ENCODE data around the gene KRT36. TPM values are rescaled to one million over a fixed set of nuclear protein-coding genes. Genes with fewer than 3 reads are reported as not detected.

KRT36 gene
- total and polyA plus RNA-seq, 2 of the 8 experiments (the other 6 are each of a cell fraction or from before 2014, with no cell fraction given), result not detected

DNA sequence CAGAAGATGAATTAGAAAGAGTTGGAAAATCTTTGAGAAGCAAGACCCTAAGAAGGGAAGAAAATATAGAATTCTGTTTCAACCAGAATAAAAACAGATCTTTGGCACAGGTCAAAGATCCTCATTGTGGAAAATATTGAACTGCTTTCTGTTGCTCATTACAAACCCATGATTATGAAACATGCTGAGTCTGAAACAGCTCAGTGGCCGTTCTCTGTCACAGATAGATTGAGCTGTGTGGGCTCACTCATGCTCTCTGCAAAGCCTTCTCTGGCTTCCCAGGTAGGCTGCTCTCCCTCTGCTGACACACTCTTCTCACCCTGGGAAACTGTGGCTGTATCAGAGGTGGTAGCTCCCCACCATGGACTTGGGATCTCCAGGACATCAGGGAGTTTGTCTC, 45.5 kb downstream of the KRT36 start:
- Histone ChIP-seq H3K9ac (replicated peaks in 1 of 4; ENCODE audit: extremely low read depth in 1 of 4, low read depth in 3 of 4, low read length in 3 of 4) (no peak overlapping the region; a peak in 1 of 7 replicates), H2BK5ac (ENCODE audit: low read depth, low read length) (no peak overlapping the region), H3K14ac (ENCODE audit: insufficient read length) (no peak overlapping the region), H3K23me2 (ENCODE audit: low read depth, low read length) (no peaks in the 10 kb centered on the region), H3K36me3 (ENCODE audit: control insufficient read depth in 2 of 4, insufficient read depth in 4 of 4, low read length in 3 of 4) (no peaks in the 10 kb centered on the region), H3K4ac (replicated peaks; ENCODE audit: insufficient read length, low read depth, low read length) (no peak overlapping the region), H2BK15ac (ENCODE audit: low read length) (no peak overlapping the region), H4K20me1 (replicated peaks in 1 of 2; ENCODE audit: control insufficient read depth in 1 of 2, insufficient read depth in 2 of 2, low read length in 2 of 2) (no peaks in the 10 kb centered on the region), H2AK5ac (ENCODE audit: low read depth, low read length) (no peak overlapping the region), H3K4me1 (replicated peaks in 1 of 4; ENCODE audit: control insufficient read depth in 3 of 4, insufficient read depth in 4 of 4, low read length in 3 of 4) (no peaks in the 10 kb centered on the region; a peak in 1 of 7 replicates), H3K4me2 (ENCODE audit: insufficient read depth in 1 of 2, low read depth in 2 of 2, low read length in 2 of 2) (no peak overlapping the region), H3K79me2 (ENCODE audit: control insufficient read depth in 1 of 2, insufficient read depth in 2 of 2, low read length in 2 of 2) (no peaks in the 10 kb centered on the region), H3K27ac (ENCODE audit: low read depth, low read length) (no peak overlapping the region), H4K91ac (replicated peaks; ENCODE audit: insufficient read length, low read length) (no peak overlapping the region), H2AFZ (ENCODE audit: low read length) (no peak overlapping the region), H3K9me3 (ENCODE audit: insufficient read depth in 2 of 2, low read depth in 1 of 2, low read length in 1 of 2) (no peaks in the 10 kb centered on the region; a peak in 1 of 4 replicates), H2BK12ac (ENCODE audit: low read depth, low read length) (no peak overlapping the region), H3K4me3 (ENCODE audit: extremely low read depth in 1 of 4, insufficient read depth in 2 of 4, low read depth in 3 of 4, low read length in 4 of 4) (no peak overlapping the region), H3K79me1 (ENCODE audit: low read depth, low read length) (no peaks in the 10 kb centered on the region), H4K5ac (ENCODE audit: insufficient read length, low read depth, low read length) (no peak overlapping the region), H3K23ac (ENCODE audit: insufficient read length) (no peak overlapping the region), H2BK120ac (replicated peaks; ENCODE audit: low read depth, low read length) (no peak overlapping the region), H3K56ac (replicated peaks; ENCODE audit: insufficient read length, low read depth, low read length) (no peak overlapping the region), H4K8ac (ENCODE audit: extremely low read depth, insufficient read depth, low read length) (no peak overlapping the region), H3K27me3 (replicated peaks in 1 of 4; ENCODE audit: control insufficient read depth in 3 of 4, extremely low read depth in 1 of 4, insufficient read depth in 3 of 4, low read length in 3 of 4) (no peaks in the 10 kb centered on the region; a peak in 1 of 7 replicates), H2BK20ac (ENCODE audit: low read length) (no peak overlapping the region), H3K18ac (ENCODE audit: extremely low read depth, low read length) (no peak overlapping the region)
- POLR2A ChIA-PET (ENCODE audit: partially characterized antibody), result no interaction called here
- FAIRE-seq (no peak), DNase-seq (ENCODE audit: low read depth in 1 of 2, low spot score in 2 of 2) (no peak)
- WGBS, 2 experiments (ENCODE audit: extremely low coverage in 1 of 2, insufficient coverage in 1 of 2, insufficient read length in 1 of 2, insufficient replicate concordance in 2 of 2, low coverage in 1 of 2, low lambda C conversion rate in 2 of 2, missing lambda C conversion rate in 1 of 2), result 75% methylated on average over 1 of the region's 1 CpG; no CpG with 5 or more reads in 1 of the 2 experiments
- CTCF ChIA-PET (ENCODE audit: partially characterized antibody), result interaction anchor here (0.8 to 2.9 kb wide), 5 partner anchors 11 to 105 kb away, joined by 4 to 14 read pairs (median 4); no protein-coding TSS in a partner anchor
- TF ChIP-seq, protein P1, sequence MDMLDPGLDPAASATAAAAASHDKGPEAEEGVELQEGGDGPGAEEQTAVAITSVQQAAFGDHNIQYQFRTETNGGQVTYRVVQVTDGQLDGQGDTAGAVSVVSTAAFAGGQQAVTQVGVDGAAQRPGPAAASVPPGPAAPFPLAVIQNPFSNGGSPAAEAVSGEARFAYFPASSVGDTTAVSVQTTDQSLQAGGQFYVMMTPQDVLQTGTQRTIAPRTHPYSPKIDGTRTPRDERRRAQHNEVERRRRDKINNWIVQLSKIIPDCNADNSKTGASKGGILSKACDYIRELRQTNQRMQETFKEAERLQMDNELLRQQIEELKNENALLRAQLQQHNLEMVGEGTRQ (IDR thresholded peaks at IDR 0.05; ENCODE audit: low read length), result no peak
- no peak for TF ChIP-seq GABPA (IDR thresholded peaks at IDR 0.05; ENCODE audit: borderline replicate concordance, insufficient read depth, low read length)
- TF ChIP-seq POLR2AphosphoS5 (IDR thresholded peaks at IDR 0.05; ENCODE audit: low read depth, low read length), result no peak
- no peak for TF ChIP-seq CREB1 (IDR thresholded peaks at IDR 0.05)
- no peak for TF ChIP-seq TAF7 (optimal IDR thresholded peaks at IDR 0.05; ENCODE audit: borderline replicate concordance, low read depth, low read length)
- no peak for TF ChIP-seq YY1 (IDR thresholded peaks at IDR 0.05; ENCODE audit: low read depth, low read length)
